Transverse colon (tissue), 4 donors: ENCODE data around the gene NECAB2. TPM values are rescaled to one million over a fixed set of nuclear protein-coding genes. Genes with fewer than 3 reads are reported as not detected.

ENCODE experiments used
- DNase-seq: peaks from one replicate; pipeline ENCODE4 v3.0.0-alpha.2; 2019
- H3K27ac ChIP-seq, 4 donors: fragments of 200-600 bp; sonication (generic); 2 replicates each; pipeline ENCODE4 v1.5.1; 2016 to 2018; ENCODE audit warnings: inconsistent platforms in 4 of 4
- H3K27me3 ChIP-seq: fragments of 200-600 bp; sonication (generic); 2 replicates; pipeline ENCODE4 v1.5.1; 2017; ENCODE audit warnings: inconsistent platforms
- H3K36me3 ChIP-seq, 4 donors: fragments of 200-600 bp; sonication (generic); 2 replicates each; pipeline ENCODE4 v1.5.1; 2017 to 2019; ENCODE audit warnings: inconsistent platforms in 4 of 4
- H3K4me1 ChIP-seq, 4 donors: fragments of 200-600 bp; sonication (generic); 2 replicates each; pipeline ENCODE4 v1.5.1; 2017 to 2020; ENCODE audit warnings: inconsistent platforms in 4 of 4
- H3K4me3 ChIP-seq, 4 donors: fragments of 200-600 bp; sonication (generic); 1 replicate in 1 of 4; 2 replicates in 3 of 4; pipeline versions ENCODE4 v1.5.1 to v1.6.1; 2017 to 2019; ENCODE audit warnings: inconsistent platforms in 4 of 4
- H3K9me3 ChIP-seq, 2 donors: fragments of 200-600 bp; sonication (generic); 2 replicates each; pipeline ENCODE4 v1.5.1; 2017 to 2019; ENCODE audit warnings: inconsistent platforms in 2 of 2
- EP300 ChIP-seq: sonication (generic); formaldehyde crosslinking; IDR thresholded peaks from one replicate; pipeline ENCODE4 v1.6.1; 2017; ENCODE audit warnings: antibody characterized with exemption, low read depth
- POLR2A ChIP-seq: fragments of 450-650 bp; IDR thresholded peaks from one replicate; pipeline ENCODE4 v1.6.1; 2016; ENCODE audit warnings: antibody characterized with exemption, mild to moderate bottlenecking, moderate library complexity
- POLR2AphosphoS5 ChIP-seq, 3 donors: sonication (generic); formaldehyde crosslinking; IDR thresholded peaks; one replicate each; pipeline ENCODE4 v1.6.1; 2016; ENCODE audit warnings: antibody characterized with exemption in 3 of 3
- WGBS, 2 donors: methylation state at CpG; one replicate each; pipeline ENCODE4 v1.1.5; 2018; ENCODE audit warnings: low coverage in 1 of 2; 5-methylcytosine and 5-hydroxymethylcytosine counted together
- in situ Hi-C, 4 donors: fragments of 200-750 bp; cut with MboI; loops; one replicate each; pipeline versions ENCODE4 v1.15.0 to v1.15.1; 2017; ENCODE audit warnings: low sequenced_read_pairs in 3 of 4, low pct_ligation_motif_present in 1 of 4, low pct_unique_long_range_greater_than_20kb in 1 of 4
- intact Hi-C: fragments of 100-400 bp; cut with DNase I; formaldehyde crosslinking; loops from one replicate; pipeline ENCODE4 v1.15.1; 2023; ENCODE audit warnings: low total_unique reads
- total RNA-seq, 4 donors: library from RNA; depleted of rRNA; stranded (reverse); fragments of >200 nt; gene quantifications; one replicate each; pipeline ENCODE4 v1.1.0, GENCODE V29; 2016
- TF ChIP-seq, protein P1 (sequence below), 5 experiments: fragments of 200-600 bp in 3 of 5; fragments of 450-650 bp in 2 of 5; sonication (generic) in 3 of 5; IDR thresholded peaks; 1 replicate in 2 of 5; 2 replicates in 3 of 5; pipeline ENCODE4 v1.5.1; 2016 to 2017; ENCODE audit warnings: antibody characterized with exemption in 5 of 5, inconsistent platforms in 3 of 5, mild to moderate bottlenecking in 2 of 5, moderate library complexity in 1 of 5

Gene NECAB2
- total RNA-seq, 4 donors from 2014 or later, result 0.41 TPM; not detected in 3

DNA sequence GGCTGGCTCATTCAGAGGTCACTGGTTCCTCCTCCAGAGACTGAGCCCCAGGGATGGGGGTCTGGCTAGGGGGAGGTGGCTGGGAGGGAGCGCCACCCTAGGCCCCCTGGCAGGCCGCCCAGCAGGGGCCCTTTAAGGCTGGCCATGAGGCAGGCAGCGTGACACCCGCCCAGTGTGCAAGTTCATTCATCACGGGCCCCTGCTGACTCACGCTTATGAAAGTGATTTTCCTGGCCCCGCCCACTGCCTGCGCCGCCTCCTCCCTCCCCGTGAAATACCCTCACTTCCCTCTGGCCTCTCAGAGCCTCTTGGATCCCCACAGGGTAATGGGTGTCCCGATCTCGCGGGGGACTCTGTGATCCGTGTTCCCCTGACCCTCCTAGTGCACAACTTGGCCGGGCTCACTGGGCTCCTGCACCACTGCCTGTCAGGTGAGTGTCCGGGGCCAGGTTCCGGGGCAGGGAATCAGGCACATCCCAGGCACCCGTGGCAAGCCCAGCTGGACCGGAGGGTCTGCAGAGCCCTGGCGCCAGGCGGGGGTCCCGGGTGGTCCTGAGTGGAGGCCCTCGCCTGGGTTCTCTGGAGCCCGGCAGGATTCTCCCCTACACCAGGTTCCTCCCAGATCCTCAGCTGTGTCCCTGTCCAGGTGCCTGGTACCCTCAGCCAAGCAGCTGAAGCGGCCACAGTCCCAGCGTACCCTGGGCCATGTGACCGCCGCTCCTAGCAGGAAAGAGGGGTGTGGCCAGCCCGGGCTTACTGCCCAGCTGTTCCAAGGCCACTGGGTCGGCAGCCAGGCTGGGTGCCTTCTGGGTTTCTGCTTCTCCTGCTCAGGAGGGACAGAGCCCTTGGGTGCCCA is 14.9 kb upstream of the NECAB2 start, which contains the start of gene OSGIN1:
Gene OSGIN1, plus strand, starts transcription at position 301 of the 856 bp plus-strand sequence. CDS start 4,432 bp downstream, outside the sequence.
- H3K4me3 ChIP-seq, result peak within 1 kb of the TSS; percentile 48 to 73 (median 54)
- in situ Hi-C loops, result loop anchor here in 3 of 4 donors (25.0 kb wide), 3 partner anchors 109 to 534 kb away; partner anchors contain the start of genes ADAD2 (in 1 of the 3) and TAF1C (in 1 of the 3)
- H3K9me3 ChIP-seq, result no peaks in the 10 kb centered on the region
- H3K27ac ChIP-seq, result peak within 1 kb of the TSS; percentile 91 to 96 (median 94)
- no peaks in the 10 kb centered on the region for H3K36me3 ChIP-seq
- no peaks in the 10 kb centered on the region for H3K27me3 ChIP-seq
- 1% methylated on average over 29 of the region's 30 CpGs; no CpG with 5 or more reads in 1 of the 2 donors for WGBS, 2 donors
- intact Hi-C loops, result loop anchor here (10.0 kb wide), 1 partner anchor 128 kb away; no protein-coding TSS in a partner anchor
- peak; percentile 95 to 97 (median 96) for TF ChIP-seq POLR2AphosphoS5 (IDR thresholded peaks at IDR 0.05)
- TF ChIP-seq POLR2A, result peak; percentile 98
- TF ChIP-seq, protein P1, sequence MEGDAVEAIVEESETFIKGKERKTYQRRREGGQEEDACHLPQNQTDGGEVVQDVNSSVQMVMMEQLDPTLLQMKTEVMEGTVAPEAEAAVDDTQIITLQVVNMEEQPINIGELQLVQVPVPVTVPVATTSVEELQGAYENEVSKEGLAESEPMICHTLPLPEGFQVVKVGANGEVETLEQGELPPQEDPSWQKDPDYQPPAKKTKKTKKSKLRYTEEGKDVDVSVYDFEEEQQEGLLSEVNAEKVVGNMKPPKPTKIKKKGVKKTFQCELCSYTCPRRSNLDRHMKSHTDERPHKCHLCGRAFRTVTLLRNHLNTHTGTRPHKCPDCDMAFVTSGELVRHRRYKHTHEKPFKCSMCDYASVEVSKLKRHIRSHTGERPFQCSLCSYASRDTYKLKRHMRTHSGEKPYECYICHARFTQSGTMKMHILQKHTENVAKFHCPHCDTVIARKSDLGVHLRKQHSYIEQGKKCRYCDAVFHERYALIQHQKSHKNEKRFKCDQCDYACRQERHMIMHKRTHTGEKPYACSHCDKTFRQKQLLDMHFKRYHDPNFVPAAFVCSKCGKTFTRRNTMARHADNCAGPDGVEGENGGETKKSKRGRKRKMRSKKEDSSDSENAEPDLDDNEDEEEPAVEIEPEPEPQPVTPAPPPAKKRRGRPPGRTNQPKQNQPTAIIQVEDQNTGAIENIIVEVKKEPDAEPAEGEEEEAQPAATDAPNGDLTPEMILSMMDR (IDR thresholded peaks at IDR 0.05), result no peak
- no peak for TF ChIP-seq EP300
- peaks cover 11 to 30% (median 22%) of the 10 kb centered on the region in 4 donors for H3K4me1 ChIP-seq
- DNase-seq, result peak; percentile 96

DNA sequence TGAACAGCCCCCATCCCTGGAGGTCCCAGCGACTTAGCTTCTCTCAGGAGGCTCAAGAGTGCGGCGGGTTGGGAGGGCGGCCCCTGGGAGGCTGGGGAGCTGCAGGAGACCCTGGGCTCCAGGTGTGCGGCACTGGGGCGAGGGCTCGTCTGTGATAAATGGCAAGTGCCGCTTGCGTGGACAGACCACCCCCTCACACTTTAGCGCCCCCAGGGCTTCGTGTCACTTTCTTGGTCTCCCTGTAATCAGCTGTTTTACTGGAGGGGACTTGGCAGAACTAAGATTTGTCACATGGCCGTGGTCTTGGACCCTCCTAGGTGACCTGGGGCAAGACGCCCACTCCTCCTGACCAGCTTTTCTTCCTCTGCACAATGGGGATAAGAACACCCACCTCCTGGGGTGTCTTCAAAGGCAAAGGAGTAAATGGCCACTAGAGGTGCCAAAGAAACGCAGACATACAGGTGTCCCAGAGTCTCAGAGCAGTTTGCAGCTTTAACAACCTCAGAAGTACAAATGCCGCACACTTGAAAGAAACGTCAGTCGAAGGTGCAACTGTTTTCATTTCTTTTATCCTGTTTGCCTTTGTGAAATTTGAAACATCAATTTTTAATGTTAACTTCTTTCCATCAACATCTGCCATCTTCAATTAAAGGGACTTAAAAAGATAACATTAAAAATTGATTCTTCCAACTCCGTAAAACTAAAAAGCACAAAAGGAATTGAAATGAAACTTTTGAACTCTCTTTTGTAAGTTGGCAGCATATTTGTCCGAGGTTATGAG is 14.1 kb upstream of the NECAB2 start:
- WGBS, 2 donors, result 11 to 23% methylated on average over 6 to 19 of the region's 19 CpGs
- Histone ChIP-seq H3K9me3 (no peaks in the 10 kb centered on the region), H3K4me1 (peaks cover 11 to 30% (median 22%) of the 10 kb centered on the region in 4 donors), H3K4me3 (peak overlapping the region in 3 of 4 donors; percentile 48 to 73 (median 48)), H3K27me3 (no peaks in the 10 kb centered on the region), H3K27ac (peak overlapping the region; percentile 91 to 96 (median 94)), H3K36me3 (peaks cover 0 to 4% (median 0%) of the 10 kb centered on the region in 4 donors)
- TF ChIP-seq, protein P1 (IDR thresholded peaks at IDR 0.05), result peak; percentile 48 to 82 (median 56)
- TF ChIP-seq EP300, result no peak
- no peak for DNase-seq
- intact Hi-C loops, result loop anchor here (10.0 kb wide), 1 partner anchor 129 kb away; no protein-coding TSS in a partner anchor
- in situ Hi-C loops, result loop anchor here in 3 of 4 donors (25.0 kb wide), 3 partner anchors 108 to 533 kb away; partner anchors contain the start of genes ADAD2 (in 1 of the 3) and TAF1C (in 1 of the 3)

DNA sequence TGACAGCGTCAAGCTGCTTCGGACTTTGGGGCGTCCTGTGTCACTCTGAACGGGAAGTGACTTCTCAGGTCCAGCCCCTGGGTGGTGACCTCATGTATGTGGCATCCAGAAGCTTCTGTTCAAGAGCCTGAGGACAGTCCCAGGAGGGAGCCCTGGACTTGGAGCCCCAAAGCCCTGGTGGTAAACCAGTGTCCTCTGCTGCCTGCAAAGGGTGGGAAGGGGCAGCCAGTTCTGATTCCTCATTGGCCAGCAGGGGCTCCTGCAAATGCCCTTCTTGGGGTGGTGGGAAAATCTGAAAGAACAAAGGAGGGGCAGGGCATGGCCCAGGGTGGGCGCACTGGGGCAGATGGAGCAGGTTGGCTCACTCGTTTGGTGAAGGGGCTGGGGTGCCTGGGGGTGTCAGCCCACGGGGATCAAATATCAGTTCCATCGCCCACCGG is 13.4 kb upstream of the NECAB2 start:
- H3K4me1 ChIP-seq, result peaks cover 11 to 30% (median 22%) of the 10 kb centered on the region in 4 donors
- TF ChIP-seq POLR2AphosphoS5 (IDR thresholded peaks at IDR 0.05), result peak in 2 of 3 donors; percentile 54 to 68
- TF ChIP-seq, protein P1 (IDR thresholded peaks at IDR 0.05), result no peak
- TF ChIP-seq EP300, result no peak
- peak; percentile 37 for TF ChIP-seq POLR2A
- 5 to 44% methylated on average over 4 to 9 of the region's 9 CpGs for WGBS, 2 donors
- H3K27me3 ChIP-seq, result no peaks in the 10 kb centered on the region
- peak; percentile 74 for DNase-seq
- H3K9me3 ChIP-seq, result no peaks in the 10 kb centered on the region
- H3K4me3 ChIP-seq, result peak overlapping the region in 1 of 4 donors; percentile 73
- peaks cover 0 to 4% (median 0%) of the 10 kb centered on the region in 4 donors for H3K36me3 ChIP-seq
- peak overlapping the region; percentile 91 to 96 (median 94) for H3K27ac ChIP-seq
- in situ Hi-C loops (loop anchor here in 3 of 4 donors (25.0 kb wide), 3 partner anchors 108 to 533 kb away; partner anchors contain the start of genes ADAD2 (in 1 of the 3) and TAF1C (in 1 of the 3)), intact Hi-C loops (loop anchor here (10.0 kb wide), 1 partner anchor 130 kb away; no protein-coding TSS in a partner anchor)
